HTERT RPE-1 (cell line): ENCODE results near the gene GPAM.
"Not testable (repeated sequence)": the region's sequence is repeated elsewhere in the genome, so short reads cannot be mapped to it uniquely, and the experiment has no call there.

Experiments
- in situ Hi-C: fragments of 300-500 bp; cut with MboI; formaldehyde crosslinking; loops from 4 replicates; pipeline ENCODE4 v1.14.3; 2020; ENCODE audit warnings: low sequenced_read_pairs

The GPAM gene

GRCh38 chr10:112216151-112216550 is 32.6 kb upstream of the GPAM start:
- in situ Hi-C loops = no loop called here

- in situ Hi-C loops = no loop called here
Observed at GRCh38 chr10:112215342-112215774, 31.8 kb upstream of the GPAM start.

- in situ Hi-C loops = no loop called here
Observed at GRCh38 chr10:112214298-112214926, 30.8 kb upstream of the GPAM start.

GRCh38 chr10:112213836-112214235 is 30.3 kb upstream of the GPAM start:
- in situ Hi-C loops = no loop called here

- in situ Hi-C loops = no loop called here
Observed at GRCh38 chr10:112213098-112213823, 29.7 kb upstream of the GPAM start.

GRCh38 chr10:112210666-112211065 is 27.1 kb upstream of the GPAM start:
- in situ Hi-C loops = no loop called here

GRCh38 chr10:112209684-112210131 is 26.1 kb upstream of the GPAM start:
- in situ Hi-C loops = no loop called here

GRCh38 chr10:112208997-112209396 is 25.4 kb upstream of the GPAM start:
- in situ Hi-C loops = no loop called here

GRCh38 chr10:112208292-112208691 is 24.7 kb upstream of the GPAM start:
- in situ Hi-C loops = no loop called here

GRCh38 chr10:112203328-112204076 is 19.9 kb upstream of the GPAM start:
- in situ Hi-C loops = no loop called here

- in situ Hi-C loops = no loop called here
Observed at GRCh38 chr10:112202561-112203241, 19.1 kb upstream of the GPAM start.

- in situ Hi-C loops = no loop called here
Observed at GRCh38 chr10:112202076-112202475, 18.5 kb upstream of the GPAM start.

GRCh38 chr10:112201334-112201733 is 17.8 kb upstream of the GPAM start:
- in situ Hi-C loops = no loop called here

- in situ Hi-C loops = not testable (repeated sequence)
Observed at GRCh38 chr10:112200259-112200658, 16.7 kb upstream of the GPAM start.

GRCh38 chr10:112197662-112198061 is 14.1 kb upstream of the GPAM start:
- in situ Hi-C loops = not testable (repeated sequence)

GRCh38 chr10:112195224-112195623 is 11.7 kb upstream of the GPAM start:
- in situ Hi-C loops = no loop called here

- in situ Hi-C loops = no loop called here
Observed at GRCh38 chr10:112191791-112192190, 8.2 kb upstream of the GPAM start.

- in situ Hi-C loops = no loop called here
Observed at GRCh38 chr10:112191041-112191590, 7.6 kb upstream of the GPAM start.

- in situ Hi-C loops = no loop called here
Observed at GRCh38 chr10:112189465-112189864, 5.9 kb upstream of the GPAM start.

- in situ Hi-C loops = no loop called here
Observed at GRCh38 chr10:112187527-112187926, 4.0 kb upstream of the GPAM start.

- in situ Hi-C loops = no loop called here
Observed at GRCh38 chr10:112185959-112186358, 2.4 kb upstream of the GPAM start.
